HEK293 (cell line): ENCODE results near the gene BIN1.

Source experiments
- CTCF ChIP-seq: fragments of 450-650 bp; formaldehyde crosslinking; IDR thresholded peaks from 2 replicates; pipeline ENCODE4 v1.5.1; 2016; ENCODE audit warnings: missing biosample characterization, missing genetic modification characterization
- REST ChIP-seq: fragments of 450-650 bp; formaldehyde crosslinking; IDR thresholded peaks from 2 replicates; pipeline ENCODE4 v1.5.1; 2016; ENCODE audit warnings: missing biosample characterization, missing genetic modification characterization
- ZNF221 ChIP-seq: fragments of 450-650 bp; formaldehyde crosslinking; IDR thresholded peaks from 2 replicates; pipeline ENCODE4 v1.5.1; 2017; ENCODE audit warnings: missing biosample characterization, missing genetic modification characterization, borderline replicate concordance
- ZNF274 ChIP-seq, 2 experiments: fragments of 200-500 bp in 1 of 2; fragments of 450-650 bp in 1 of 2; sonication (Bioruptor generic) in 1 of 2; formaldehyde crosslinking in 1 of 2; IDR thresholded peaks; 2 replicates each; pipeline versions ENCODE4 v1.5.1 to v1.6.1; 2014 to 2016; ENCODE audit warnings: borderline replicate concordance in 1 of 2, inconsistent platforms in 1 of 2, low read length in 1 of 2, missing biosample characterization in 1 of 2, missing genetic modification characterization in 1 of 2
- ZNF416 ChIP-seq: fragments of 450-650 bp; formaldehyde crosslinking; IDR thresholded peaks from 2 replicates; pipeline ENCODE4 v1.5.1; 2016; ENCODE audit warnings: missing biosample characterization, missing genetic modification characterization
- ZNF654 ChIP-seq: fragments of 450-650 bp; formaldehyde crosslinking; IDR thresholded peaks from 2 replicates; pipeline ENCODE4 v1.5.1; 2016; ENCODE audit warnings: low read depth, missing biosample characterization, missing genetic modification characterization

GRCh38 chr2:127040169-127040568 is 66.8 kb downstream of the BIN1 start:
- TF ChIP-seq CTCF (tag by site-specific recombination) (no peak), ZNF274 (IDR thresholded peaks at IDR 0.05; ENCODE audit: low read length) (no peak), ZNF274 (tag by site-specific recombination; IDR thresholded peaks at IDR 0.05; ENCODE audit: borderline replicate concordance) (no peak), ZNF221 (tag by site-specific recombination) (no peak), ZNF654 (no peak), REST (tag by site-specific recombination) (no peak), ZNF416 (tag by site-specific recombination) (no peak)
